Gastroesophageal sphincter (tissue), 4 donors: ENCODE data around the gene OSTM1. TPM values are rescaled to one million over a fixed set of nuclear protein-coding genes. Genes with fewer than 3 reads are reported as not detected.

ENCODE experiments used
- ATAC-seq: fragments of 150-250 bp; one replicate; pipeline ENCODE4 v1.9.1; 2016; ENCODE audit warnings: mild to moderate bottlenecking, moderate library complexity
- H3K27ac ChIP-seq, 4 donors: fragments of 200-600 bp; sonication (generic) in 3 of 4; 1 replicate in 3 of 4; 2 replicates in 1 of 4; pipeline ENCODE4 v1.5.1; 2016 to 2019
- H3K27me3 ChIP-seq: fragments of 200-600 bp; sonication (generic); one replicate; pipeline ENCODE4 v1.5.1; 2019
- H3K36me3 ChIP-seq, 2 donors: fragments of 200-600 bp; sonication (generic); one replicate each; pipeline ENCODE4 v1.5.1; 2019; ENCODE audit warnings: control low read depth in 1 of 2
- H3K4me1 ChIP-seq, 3 donors: fragments of 200-600 bp; sonication (generic); 1 replicate in 2 of 3; 2 replicates in 1 of 3; pipeline ENCODE4 v1.5.1; 2016 to 2019; ENCODE audit warnings: control low read depth in 2 of 3
- H3K4me3 ChIP-seq, 2 donors: fragments of 200-600 bp; sonication (generic); one replicate each; pipeline ENCODE4 v1.5.1; 2019; ENCODE audit warnings: mild to moderate bottlenecking in 1 of 2, moderate library complexity in 1 of 2
- H3K9me3 ChIP-seq, 3 donors: fragments of 200-600 bp; sonication (generic); one replicate each; pipeline ENCODE4 v1.5.1; 2017 to 2019; ENCODE audit warnings: control low read depth in 2 of 3
- EP300 ChIP-seq: sonication (generic); formaldehyde crosslinking; IDR thresholded peaks from one replicate; pipeline ENCODE4 v1.6.1; 2017; ENCODE audit warnings: antibody characterized with exemption, mild to moderate bottlenecking
- POLR2A ChIP-seq, 2 donors: fragments of 450-650 bp; IDR thresholded peaks; one replicate each; pipeline ENCODE4 v1.6.1; 2017; ENCODE audit warnings: antibody characterized with exemption in 2 of 2, mild to moderate bottlenecking in 2 of 2, moderate library complexity in 1 of 2
- POLR2AphosphoS5 ChIP-seq: sonication (generic); formaldehyde crosslinking; IDR thresholded peaks from one replicate; pipeline ENCODE4 v1.6.1; 2017; ENCODE audit warnings: antibody characterized with exemption
- WGBS, 2 donors: methylation state at CpG; one replicate each; pipeline ENCODE4 v1.1.5; 2018; ENCODE audit warnings: low coverage in 1 of 2; 5-methylcytosine and 5-hydroxymethylcytosine counted together
- total RNA-seq, 4 donors: library from RNA; depleted of rRNA; stranded (reverse); fragments of >200 nt; gene quantifications; one replicate each; pipeline ENCODE4 v1.1.0, GENCODE V29; 2016
- TF ChIP-seq, protein P1 (sequence below), 4 experiments: fragments of 200-600 bp in 2 of 4; fragments of 450-650 bp in 2 of 4; sonication (generic) in 1 of 4; IDR thresholded peaks; one replicate each; pipeline ENCODE4 v1.5.1; 2017 to 2019; ENCODE audit warnings: antibody characterized with exemption in 4 of 4, mild to moderate bottlenecking in 2 of 4, moderate library complexity in 2 of 4

Gene OSTM1
- total RNA-seq, 4 donors from 2014 or later = 44.6 to 78.1 (median 55.5) TPM

- Histone ChIP-seq H3K27me3 (peaks cover 88% of the 10 kb centered on the region), H3K4me1 (peaks cover 0 to 49% (median 27%) of the 10 kb centered on the region in 3 donors)
These were observed 39.3 kb upstream of the OSTM1 start for GRCh38 chr6:108113557-108114519.

GRCh38 chr6:108108374-108108773 is 33.8 kb upstream of the OSTM1 start:
- no peak for ATAC-seq
- no peaks in the 10 kb centered on the region for H3K36me3 ChIP-seq
- no peaks in the 10 kb centered on the region for H3K9me3 ChIP-seq
- H3K27ac ChIP-seq = no peak overlapping the region
- H3K4me1 ChIP-seq = peaks cover 0 to 4% (median 0%) of the 10 kb centered on the region in 3 donors
- H3K27me3 ChIP-seq = peaks cover 38% of the 10 kb centered on the region
- no peak overlapping the region for H3K4me3 ChIP-seq
- TF ChIP-seq, protein P1, sequence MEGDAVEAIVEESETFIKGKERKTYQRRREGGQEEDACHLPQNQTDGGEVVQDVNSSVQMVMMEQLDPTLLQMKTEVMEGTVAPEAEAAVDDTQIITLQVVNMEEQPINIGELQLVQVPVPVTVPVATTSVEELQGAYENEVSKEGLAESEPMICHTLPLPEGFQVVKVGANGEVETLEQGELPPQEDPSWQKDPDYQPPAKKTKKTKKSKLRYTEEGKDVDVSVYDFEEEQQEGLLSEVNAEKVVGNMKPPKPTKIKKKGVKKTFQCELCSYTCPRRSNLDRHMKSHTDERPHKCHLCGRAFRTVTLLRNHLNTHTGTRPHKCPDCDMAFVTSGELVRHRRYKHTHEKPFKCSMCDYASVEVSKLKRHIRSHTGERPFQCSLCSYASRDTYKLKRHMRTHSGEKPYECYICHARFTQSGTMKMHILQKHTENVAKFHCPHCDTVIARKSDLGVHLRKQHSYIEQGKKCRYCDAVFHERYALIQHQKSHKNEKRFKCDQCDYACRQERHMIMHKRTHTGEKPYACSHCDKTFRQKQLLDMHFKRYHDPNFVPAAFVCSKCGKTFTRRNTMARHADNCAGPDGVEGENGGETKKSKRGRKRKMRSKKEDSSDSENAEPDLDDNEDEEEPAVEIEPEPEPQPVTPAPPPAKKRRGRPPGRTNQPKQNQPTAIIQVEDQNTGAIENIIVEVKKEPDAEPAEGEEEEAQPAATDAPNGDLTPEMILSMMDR (IDR thresholded peaks at IDR 0.05) = no peak
- no peak for TF ChIP-seq EP300
- no peak for TF ChIP-seq POLR2AphosphoS5
- no peak for TF ChIP-seq POLR2A (IDR thresholded peaks at IDR 0.05)

More at GRCh38 chr6:108113557-108114519, 39.3 kb upstream of the OSTM1 start:
- Histone ChIP-seq H3K36me3 (no peaks in the 10 kb centered on the region), H3K27ac (no peak overlapping the region), H3K9me3 (no peaks in the 10 kb centered on the region), H3K4me3 (peak overlapping the region in 1 of 2 donors; percentile 33)
- peak; percentile 61 for ATAC-seq
- 33 to 35% methylated on average over 9 to 18 of the region's 39 CpGs for WGBS, 2 donors
- TF ChIP-seq, protein P1 (IDR thresholded peaks at IDR 0.05) = peak in 3 of 4 experiments; percentile 58 to 65 (median 62)
- no peak for TF ChIP-seq POLR2AphosphoS5

- no peak overlapping the region for H3K4me3 ChIP-seq
- WGBS, 2 donors = no CpG with 5 or more reads among the region's 1 CpG
- no peak overlapping the region for H3K27ac ChIP-seq
- ATAC-seq = no peak
- H3K27me3 ChIP-seq = peaks cover 26% of the 10 kb centered on the region
- H3K9me3 ChIP-seq = no peaks in the 10 kb centered on the region
- no peaks in the 10 kb centered on the region for H3K4me1 ChIP-seq
- TF ChIP-seq POLR2A (IDR thresholded peaks at IDR 0.05) (no peak), EP300 (no peak), POLR2AphosphoS5 (no peak)
- TF ChIP-seq, protein P1 (IDR thresholded peaks at IDR 0.05) = no peak
- no peaks in the 10 kb centered on the region for H3K36me3 ChIP-seq
These were observed 32.6 kb upstream of the OSTM1 start for GRCh38 chr6:108107102-108107501.

DNA sequence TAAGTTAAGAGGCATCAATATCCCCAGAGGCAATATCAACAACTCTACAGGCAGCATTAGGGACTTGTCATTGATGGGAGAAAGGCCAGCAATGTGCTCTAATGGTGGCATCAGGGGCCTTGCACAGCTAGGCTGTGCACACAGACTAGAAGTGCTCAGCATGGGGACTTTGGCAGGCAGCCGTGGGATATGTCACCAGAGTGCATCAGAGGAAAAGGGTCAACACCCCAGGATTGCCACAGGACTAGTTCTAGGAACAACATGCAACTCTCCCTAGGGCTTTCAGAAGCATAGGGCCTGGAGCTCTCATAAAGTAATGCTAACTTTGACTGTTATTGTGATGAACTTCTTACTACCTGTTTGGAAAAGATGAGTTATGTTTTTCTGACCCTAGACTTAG is 32.2 kb upstream of the OSTM1 start:
- no CpG with 5 or more reads among the region's 1 CpG for WGBS, 2 donors
- Histone ChIP-seq H3K9me3 (no peaks in the 10 kb centered on the region), H3K36me3 (no peaks in the 10 kb centered on the region), H3K27ac (no peak overlapping the region), H3K27me3 (peaks cover 24% of the 10 kb centered on the region), H3K4me1 (no peaks in the 10 kb centered on the region), H3K4me3 (no peak overlapping the region)
- no peak for ATAC-seq
- TF ChIP-seq EP300 (no peak), POLR2A (IDR thresholded peaks at IDR 0.05) (no peak), POLR2AphosphoS5 (no peak)
- TF ChIP-seq, protein P1 (IDR thresholded peaks at IDR 0.05) = no peak

GRCh38 chr6:108106261-108106660 is 31.7 kb upstream of the OSTM1 start:
- 80 to 86% methylated on average over 4 of the region's 5 CpGs for WGBS, 2 donors
- no peak for ATAC-seq
- H3K4me3 ChIP-seq = no peak overlapping the region

More at GRCh38 chr6:108106261-108106660, 31.7 kb upstream of the OSTM1 start:
- Histone ChIP-seq H3K36me3 (no peaks in the 10 kb centered on the region), H3K9me3 (no peaks in the 10 kb centered on the region), H3K4me1 (no peaks in the 10 kb centered on the region), H3K27me3 (peaks cover 21% of the 10 kb centered on the region), H3K27ac (no peak overlapping the region)
- TF ChIP-seq EP300 (no peak), POLR2AphosphoS5 (no peak), POLR2A (IDR thresholded peaks at IDR 0.05) (no peak)
- TF ChIP-seq, protein P1 (IDR thresholded peaks at IDR 0.05) = no peak
